KMS-11 (cell line): ENCODE measurements around the gene RPL34.

Source experiments
- H2AFZ ChIP-seq: fragments of 200-600 bp; sonication (generic); 2 replicates; pipeline ENCODE4 v1.6.1; 2016; ENCODE audit warnings: antibody characterized with exemption, mixed run types, low read depth
- H3K27ac ChIP-seq: fragments of 200-600 bp; sonication (generic); 2 replicates; pipeline ENCODE4 v1.6.1; 2016; ENCODE audit warnings: mild to moderate bottlenecking, mixed run types
- H3K27me3 ChIP-seq: fragments of 200-600 bp; sonication (generic); 2 replicates; pipeline ENCODE4 v1.6.1; 2017; ENCODE audit warnings: mild to moderate bottlenecking, low read depth, mixed run types, moderate library complexity; ENCODE audit not compliant: insufficient read depth
- H3K36me3 ChIP-seq: fragments of 200-600 bp; sonication (generic); 2 replicates; pipeline ENCODE4 v1.6.1; 2017; ENCODE audit warnings: mild to moderate bottlenecking, mixed run types; ENCODE audit not compliant: insufficient read depth
- H3K4me1 ChIP-seq: fragments of 200-600 bp; sonication (generic); 2 replicates; pipeline ENCODE4 v1.6.1; 2016; ENCODE audit warnings: mild to moderate bottlenecking, low read depth, mixed run types; ENCODE audit not compliant: poor library complexity, severe bottlenecking
- H3K4me2 ChIP-seq: fragments of 200-600 bp; sonication (generic); 2 replicates; pipeline ENCODE4 v1.7.0; 2016; ENCODE audit warnings: mild to moderate bottlenecking, mixed run types
- H3K4me3 ChIP-seq: fragments of 200-600 bp; sonication (generic); IDR thresholded peaks from 2 replicates; pipeline ENCODE4 v1.6.1; 2017; ENCODE audit warnings: low read depth, low read length, mixed read lengths; ENCODE audit not compliant: insufficient read depth
- H3K79me2 ChIP-seq: fragments of 200-600 bp; sonication (generic); 2 replicates; pipeline ENCODE4 v1.6.1; 2016; ENCODE audit warnings: low read depth, mixed run types; ENCODE audit not compliant: insufficient read depth
- H3K9ac ChIP-seq: fragments of 200-600 bp; sonication (generic); 2 replicates; pipeline ENCODE4 v1.6.1; 2016; ENCODE audit warnings: mild to moderate bottlenecking, mixed run types
- H4K20me1 ChIP-seq: fragments of 200-600 bp; sonication (generic); 2 replicates; pipeline ENCODE4 v1.6.1; 2016; ENCODE audit warnings: mild to moderate bottlenecking, mixed run types; ENCODE audit not compliant: insufficient read depth
- TF ChIP-seq, protein P1 (sequence below): fragments of 200-600 bp; sonication (generic); conservative IDR thresholded peaks from 2 replicates; pipeline ENCODE4 v1.6.1; 2017; ENCODE audit warnings: low read depth, mild to moderate bottlenecking, antibody characterized with exemption, low read length, moderate library complexity, mixed read lengths

RPL34 gene

GRCh38 chr4:108620933-108621905, 843 bp downstream of the RPL34 start:
- H2AFZ ChIP-seq, result peak overlapping the region; percentile 91
- peaks cover 44% of the 10 kb centered on the region; the same call in 1 of the 2 replicates for H3K36me3 ChIP-seq
- peak overlapping the region; percentile 93 for H3K9ac ChIP-seq
- no peaks in the 10 kb centered on the region for H3K27me3 ChIP-seq
- TF ChIP-seq, protein P1, sequence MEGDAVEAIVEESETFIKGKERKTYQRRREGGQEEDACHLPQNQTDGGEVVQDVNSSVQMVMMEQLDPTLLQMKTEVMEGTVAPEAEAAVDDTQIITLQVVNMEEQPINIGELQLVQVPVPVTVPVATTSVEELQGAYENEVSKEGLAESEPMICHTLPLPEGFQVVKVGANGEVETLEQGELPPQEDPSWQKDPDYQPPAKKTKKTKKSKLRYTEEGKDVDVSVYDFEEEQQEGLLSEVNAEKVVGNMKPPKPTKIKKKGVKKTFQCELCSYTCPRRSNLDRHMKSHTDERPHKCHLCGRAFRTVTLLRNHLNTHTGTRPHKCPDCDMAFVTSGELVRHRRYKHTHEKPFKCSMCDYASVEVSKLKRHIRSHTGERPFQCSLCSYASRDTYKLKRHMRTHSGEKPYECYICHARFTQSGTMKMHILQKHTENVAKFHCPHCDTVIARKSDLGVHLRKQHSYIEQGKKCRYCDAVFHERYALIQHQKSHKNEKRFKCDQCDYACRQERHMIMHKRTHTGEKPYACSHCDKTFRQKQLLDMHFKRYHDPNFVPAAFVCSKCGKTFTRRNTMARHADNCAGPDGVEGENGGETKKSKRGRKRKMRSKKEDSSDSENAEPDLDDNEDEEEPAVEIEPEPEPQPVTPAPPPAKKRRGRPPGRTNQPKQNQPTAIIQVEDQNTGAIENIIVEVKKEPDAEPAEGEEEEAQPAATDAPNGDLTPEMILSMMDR, result no peak
- peak overlapping the region; percentile 76 for H3K27ac ChIP-seq
- H3K4me2 ChIP-seq, result peak overlapping the region; percentile 82
- peaks cover 29% of the 10 kb centered on the region for H3K4me1 ChIP-seq
- peaks cover 35% of the 10 kb centered on the region for H3K79me2 ChIP-seq
- peak overlapping the region; percentile 75 for H3K4me3 ChIP-seq
- H4K20me1 ChIP-seq, result 0 out of 2 replicates have a peak, but pooled peaks cover 18% of the 10 kb centered on the region

DNA sequence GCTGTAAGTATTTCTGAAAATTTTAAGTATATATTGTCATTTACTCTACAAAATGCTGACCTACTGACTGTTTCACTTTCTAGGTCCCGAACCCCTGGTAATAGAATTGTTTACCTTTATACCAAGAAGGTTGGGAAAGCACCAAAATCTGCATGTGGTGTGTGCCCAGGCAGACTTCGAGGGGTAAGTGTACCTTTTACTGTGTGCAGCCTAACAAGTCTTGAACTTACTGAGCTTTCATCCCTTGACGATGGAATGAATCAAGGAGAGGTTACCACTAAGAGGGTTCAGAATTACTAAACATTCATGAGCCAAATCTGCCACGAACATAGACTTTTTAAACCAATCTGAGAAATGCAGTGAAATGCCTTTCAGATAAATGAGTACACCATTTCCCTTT, 1.6 kb downstream of the RPL34 start:
- peak overlapping the region; percentile 76; the same call in 1 of the 2 replicates for H3K27ac ChIP-seq
- H3K79me2 ChIP-seq, result peaks cover 35% of the 10 kb centered on the region

DNA sequence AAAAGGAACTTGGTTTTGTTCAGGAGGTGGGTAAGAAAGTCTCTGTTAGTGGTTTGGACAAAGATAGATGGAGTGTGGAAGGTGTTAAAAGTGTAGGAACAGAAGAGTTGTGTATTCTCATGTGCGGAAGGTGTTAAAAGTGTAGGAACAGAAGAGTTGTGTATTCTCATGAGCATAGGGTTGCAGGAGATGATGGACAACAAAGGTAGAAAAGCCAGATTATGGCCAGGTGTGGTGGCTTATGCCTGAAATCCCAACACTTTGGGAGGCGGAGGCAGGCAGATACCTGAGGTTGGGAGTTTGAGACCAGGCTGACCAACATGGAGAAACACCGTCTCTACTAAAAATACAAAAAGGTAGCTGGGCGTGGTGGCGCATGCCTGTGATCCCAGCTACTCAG, 2.5 kb downstream of the RPL34 start:
- Histone ChIP-seq H3K9ac (no peak overlapping the region), H4K20me1 (0 out of 2 replicates have a peak, but pooled peaks cover 18% of the 10 kb centered on the region), H2AFZ (no peak overlapping the region), H3K4me2 (peak overlapping the region; percentile 82), H3K27me3 (no peaks in the 10 kb centered on the region), H3K36me3 (peaks cover 48% of the 10 kb centered on the region; the same call in 1 of the 2 replicates), H3K27ac (no peak overlapping the region; the same call in 1 of the 2 replicates), H3K4me3 (no peak overlapping the region), H3K79me2 (peaks cover 35% of the 10 kb centered on the region), H3K4me1 (peaks cover 29% of the 10 kb centered on the region)
- TF ChIP-seq, protein P1, result no peak

More for the DNA sequence above, 1.6 kb downstream of the RPL34 start:
- TF ChIP-seq, protein P1, result no peak
- H3K27me3 ChIP-seq, result no peaks in the 10 kb centered on the region
- H2AFZ ChIP-seq, result no peak overlapping the region
- peaks cover 29% of the 10 kb centered on the region for H3K4me1 ChIP-seq
- H3K9ac ChIP-seq, result peak overlapping the region; percentile 93; the same call in 1 of the 2 replicates
- H3K36me3 ChIP-seq, result peaks cover 48% of the 10 kb centered on the region; the same call in 1 of the 2 replicates
- H4K20me1 ChIP-seq, result 0 out of 2 replicates have a peak, but pooled peaks cover 18% of the 10 kb centered on the region
- no peak overlapping the region for H3K4me3 ChIP-seq
- peak overlapping the region; percentile 82 for H3K4me2 ChIP-seq

GRCh38 chr4:108624263-108625056, 4.1 kb downstream of the RPL34 start:
- H3K79me2 ChIP-seq, result peaks cover 35% of the 10 kb centered on the region
- no peak overlapping the region for H2AFZ ChIP-seq
- no peaks in the 10 kb centered on the region for H3K27me3 ChIP-seq
- H3K9ac ChIP-seq, result no peak overlapping the region
- TF ChIP-seq, protein P1, result no peak
- peaks cover 48% of the 10 kb centered on the region; the same call in 1 of the 2 replicates for H3K36me3 ChIP-seq
- peak overlapping the region; percentile 9; the same call in 1 of the 2 replicates for H3K4me2 ChIP-seq
- 0 out of 2 replicates have a peak, but pooled peaks cover 18% of the 10 kb centered on the region for H4K20me1 ChIP-seq
- H3K4me1 ChIP-seq, result peaks cover 29% of the 10 kb centered on the region
- H3K27ac ChIP-seq, result no peak overlapping the region
- no peak overlapping the region for H3K4me3 ChIP-seq
